ENCODE results near the gene ASB5.
"Not testable (repeated sequence)": the region's sequence is repeated elsewhere in the genome, so short reads cannot be mapped to it uniquely, and the experiment has no call there.

The ASB5 gene

DNA sequence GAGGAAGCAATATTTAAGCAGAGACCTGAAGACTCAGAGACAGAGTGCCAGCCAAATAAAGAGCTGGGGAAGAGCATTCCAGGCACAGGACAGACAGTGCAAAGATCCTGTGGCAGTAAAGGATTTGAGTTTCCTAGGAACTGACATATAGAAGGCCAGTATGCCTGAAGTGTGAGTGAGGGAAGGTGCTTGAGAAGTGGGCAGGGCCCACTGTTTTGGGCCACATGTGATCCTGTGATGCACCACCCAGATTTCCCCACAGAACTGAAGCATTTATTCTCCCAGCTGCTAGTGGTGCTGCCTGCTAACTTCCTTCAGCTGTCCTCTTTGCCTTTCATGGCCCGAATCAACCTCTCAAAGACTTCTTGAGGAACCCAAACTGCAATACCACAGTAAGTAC is 23.9 kb upstream of the ASB5 start:
- no peak for DNase-seq
- CTCF ChIA-PET = no interaction called here
- Mint-ChIP-seq H3K4me3 (no peak overlapping the region), H3K27ac (no peak overlapping the region), H3K27me3 (peaks cover 4% of the 10 kb centered on the region), H3K9me3 (no peaks in the 10 kb centered on the region), H3K4me1 (no peaks in the 10 kb centered on the region), H3K36me3 (no peaks in the 10 kb centered on the region)

DNA sequence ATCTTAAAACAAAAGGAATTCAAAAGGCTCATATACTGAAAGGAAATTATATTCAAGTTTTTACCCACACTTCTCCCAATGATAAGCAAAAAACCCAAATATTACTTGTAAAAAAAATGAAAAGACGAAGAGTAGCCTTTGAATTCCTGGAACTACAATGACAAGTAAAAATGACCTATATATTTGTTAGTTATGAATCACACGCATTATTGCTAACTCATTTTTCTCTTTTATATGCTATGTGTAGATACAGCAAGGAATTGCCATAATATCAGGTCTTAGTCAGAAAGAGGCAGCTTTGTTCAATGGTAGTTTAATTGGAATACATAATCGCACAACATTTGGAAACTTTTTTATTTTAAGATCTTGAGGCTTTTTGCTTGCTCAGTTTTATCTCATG is 22.7 kb upstream of the ASB5 start:
- H3K4me1 Mint-ChIP-seq = no peaks in the 10 kb centered on the region
- CTCF ChIA-PET = interaction anchor here (0.7 kb wide), 1 partner anchor 51 kb away, joined by 4 read pairs; no protein-coding TSS in a partner anchor
- no peak for DNase-seq
- no peaks in the 10 kb centered on the region for H3K9me3 Mint-ChIP-seq
- no peak overlapping the region for H3K4me3 Mint-ChIP-seq
- H3K27ac Mint-ChIP-seq = no peak overlapping the region
- no peaks in the 10 kb centered on the region for H3K36me3 Mint-ChIP-seq
- H3K27me3 Mint-ChIP-seq = peaks cover 4% of the 10 kb centered on the region

DNA sequence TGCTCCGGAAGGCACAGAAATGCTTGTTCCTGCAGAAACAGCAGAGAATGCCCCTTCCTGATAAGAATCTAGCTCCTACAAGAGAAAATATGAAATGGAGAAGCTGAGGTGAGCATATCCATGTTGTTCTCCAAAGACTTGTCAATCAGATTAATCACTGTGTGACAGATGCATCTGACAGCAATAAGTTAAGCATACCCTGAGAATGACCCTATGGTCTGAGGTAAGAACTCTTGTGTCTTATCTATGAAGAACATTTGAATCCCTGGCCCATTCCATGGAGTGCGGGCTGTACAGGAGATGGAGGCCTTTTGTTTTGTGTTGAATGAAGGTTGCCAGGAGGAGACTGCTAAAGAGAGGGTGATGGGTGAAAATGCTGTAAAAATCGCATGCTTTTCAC is 21.5 kb upstream of the ASB5 start:
- H3K27ac Mint-ChIP-seq = no peak overlapping the region
- DNase-seq = no peak
- CTCF ChIA-PET = interaction anchor here (0.6 kb wide), 1 partner anchor 674 kb away, joined by 3 read pairs; no protein-coding TSS in a partner anchor
- no peak overlapping the region for H3K4me3 Mint-ChIP-seq
- H3K9me3 Mint-ChIP-seq = no peaks in the 10 kb centered on the region
- H3K27me3 Mint-ChIP-seq = peaks cover 4% of the 10 kb centered on the region
- H3K4me1 Mint-ChIP-seq = no peaks in the 10 kb centered on the region
- H3K36me3 Mint-ChIP-seq = no peaks in the 10 kb centered on the region

DNA sequence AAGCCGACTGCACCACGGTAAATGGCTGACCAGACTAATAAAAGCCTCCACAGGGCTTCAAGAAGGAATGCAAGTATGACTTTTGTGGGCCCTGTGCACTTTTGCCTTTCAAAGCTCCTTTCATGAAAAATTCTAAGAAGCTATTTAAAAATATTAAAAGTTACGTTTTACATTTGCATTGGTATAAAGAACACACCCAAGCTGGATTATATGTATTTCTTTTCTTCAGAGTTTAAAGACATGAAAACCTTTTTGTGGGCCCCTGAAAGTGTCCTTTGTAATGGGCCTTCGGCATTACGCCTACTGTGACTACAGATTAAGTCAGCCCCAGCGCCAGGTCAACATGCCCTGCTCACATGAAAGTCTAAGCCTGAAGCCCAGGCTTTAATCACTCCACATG is 20.5 kb upstream of the ASB5 start:
- CTCF ChIA-PET = no interaction called here
- H3K27ac Mint-ChIP-seq = no peak overlapping the region
- H3K9me3 Mint-ChIP-seq = no peaks in the 10 kb centered on the region
- no peaks in the 10 kb centered on the region for H3K36me3 Mint-ChIP-seq
- peaks cover 4% of the 10 kb centered on the region for H3K27me3 Mint-ChIP-seq
- H3K4me3 Mint-ChIP-seq = no peak overlapping the region
- no peaks in the 10 kb centered on the region for H3K4me1 Mint-ChIP-seq
- DNase-seq = no peak

DNA sequence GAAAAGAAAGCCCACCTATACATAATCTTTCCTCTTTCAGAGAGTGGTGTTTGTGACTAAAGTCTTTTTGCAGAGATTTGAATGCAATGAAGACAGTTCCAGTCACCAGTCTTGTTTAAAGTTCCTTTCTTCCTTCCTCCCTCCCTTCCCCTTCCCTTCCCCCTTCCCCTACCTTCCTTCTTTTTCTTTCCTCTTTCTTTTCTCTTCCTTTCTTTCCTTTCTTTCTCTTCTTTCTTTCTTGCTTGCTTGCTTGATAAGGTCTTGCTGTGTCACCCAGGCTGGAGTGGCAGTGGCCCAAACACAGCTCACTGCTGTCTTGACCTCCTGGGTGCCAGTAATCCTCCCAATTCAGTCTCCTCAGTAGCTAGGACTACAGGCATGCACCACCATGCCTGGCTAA is 19.0 kb upstream of the ASB5 start:
- Mint-ChIP-seq H3K4me1 (no peaks in the 10 kb centered on the region), H3K36me3 (no peaks in the 10 kb centered on the region), H3K9me3 (no peaks in the 10 kb centered on the region), H3K27ac (no peak overlapping the region), H3K27me3 (peaks cover 4% of the 10 kb centered on the region), H3K4me3 (no peak overlapping the region)
- no peak for DNase-seq
- CTCF ChIA-PET = no interaction called here

DNA sequence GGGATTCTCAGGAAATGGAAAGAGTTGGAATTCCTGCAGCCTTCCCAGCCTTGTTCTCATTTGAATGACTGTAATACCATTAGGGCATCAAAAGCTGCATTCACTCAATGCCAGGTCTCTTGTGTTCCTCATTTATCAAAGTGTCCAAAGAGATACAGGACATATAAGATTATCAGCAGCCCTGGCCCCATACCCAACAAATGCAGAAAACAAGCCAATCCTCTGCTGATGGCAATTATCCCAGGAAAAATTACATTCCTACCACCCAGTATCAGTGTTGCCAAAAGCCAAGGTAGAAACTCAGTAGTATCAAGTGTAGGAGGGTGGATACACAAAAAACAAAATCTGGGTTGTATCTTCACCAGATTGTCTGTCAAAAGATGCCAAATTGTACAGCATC is 18.5 kb upstream of the ASB5 start:
- no peak overlapping the region for H3K27ac Mint-ChIP-seq

DNA sequence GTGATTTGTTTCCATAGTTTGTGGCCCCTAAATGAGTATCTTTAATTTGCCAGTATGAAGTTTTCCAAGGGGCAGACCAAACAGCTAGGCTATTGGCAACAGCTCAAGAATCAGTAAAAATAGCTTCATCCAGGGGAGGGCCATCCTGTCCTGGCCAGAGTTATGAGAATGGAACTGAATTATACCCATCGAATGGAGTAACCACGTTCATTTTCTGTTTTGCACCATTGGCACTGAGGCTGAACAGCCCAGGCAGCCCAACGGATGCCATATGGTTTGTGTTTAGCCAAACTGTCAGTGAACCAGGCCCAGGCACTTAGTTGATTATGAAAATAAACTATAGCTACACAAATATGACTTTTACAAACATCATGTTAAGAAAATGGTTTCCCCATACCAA is 17.7 kb upstream of the ASB5 start:
- H3K9me3 Mint-ChIP-seq = no peaks in the 10 kb centered on the region
- no peak overlapping the region for H3K27ac Mint-ChIP-seq
- H3K4me1 Mint-ChIP-seq = no peaks in the 10 kb centered on the region
- H3K4me3 Mint-ChIP-seq = no peak overlapping the region
- no peak for DNase-seq
- peaks cover 4% of the 10 kb centered on the region for H3K27me3 Mint-ChIP-seq
- H3K36me3 Mint-ChIP-seq = no peaks in the 10 kb centered on the region
- CTCF ChIA-PET = no interaction called here

More for the DNA sequence above, 18.5 kb upstream of the ASB5 start:
- Mint-ChIP-seq H3K27me3 (peaks cover 4% of the 10 kb centered on the region), H3K36me3 (no peaks in the 10 kb centered on the region), H3K4me1 (no peaks in the 10 kb centered on the region), H3K4me3 (no peak overlapping the region), H3K9me3 (no peaks in the 10 kb centered on the region)
- CTCF ChIA-PET = no interaction called here
- DNase-seq = no peak

DNA sequence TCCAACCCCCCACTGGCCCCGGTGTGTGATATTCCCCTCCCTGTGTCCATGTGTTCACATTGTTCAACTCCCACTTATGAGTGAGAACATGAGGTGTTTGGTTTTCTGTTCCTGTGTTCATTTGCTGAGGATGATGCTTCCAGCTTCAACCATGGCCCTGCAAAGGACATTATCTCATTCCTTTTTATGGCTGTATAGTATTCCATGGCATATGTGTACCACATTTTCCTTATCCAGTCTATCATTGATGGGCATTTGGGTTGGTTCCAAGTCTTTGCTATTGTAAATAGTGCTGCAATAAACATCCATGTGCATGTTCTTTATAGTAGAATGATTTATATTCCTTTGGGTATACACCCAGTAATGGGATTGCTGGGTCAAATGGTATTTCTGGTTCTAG is 10.5 kb upstream of the ASB5 start:
- CTCF ChIA-PET, H3K4me3 Mint-ChIP-seq, H3K9me3 Mint-ChIP-seq, H3K27me3 Mint-ChIP-seq, H3K4me1 Mint-ChIP-seq, DNase-seq, H3K27ac Mint-ChIP-seq, H3K36me3 Mint-ChIP-seq: not testable (repeated sequence)

DNA sequence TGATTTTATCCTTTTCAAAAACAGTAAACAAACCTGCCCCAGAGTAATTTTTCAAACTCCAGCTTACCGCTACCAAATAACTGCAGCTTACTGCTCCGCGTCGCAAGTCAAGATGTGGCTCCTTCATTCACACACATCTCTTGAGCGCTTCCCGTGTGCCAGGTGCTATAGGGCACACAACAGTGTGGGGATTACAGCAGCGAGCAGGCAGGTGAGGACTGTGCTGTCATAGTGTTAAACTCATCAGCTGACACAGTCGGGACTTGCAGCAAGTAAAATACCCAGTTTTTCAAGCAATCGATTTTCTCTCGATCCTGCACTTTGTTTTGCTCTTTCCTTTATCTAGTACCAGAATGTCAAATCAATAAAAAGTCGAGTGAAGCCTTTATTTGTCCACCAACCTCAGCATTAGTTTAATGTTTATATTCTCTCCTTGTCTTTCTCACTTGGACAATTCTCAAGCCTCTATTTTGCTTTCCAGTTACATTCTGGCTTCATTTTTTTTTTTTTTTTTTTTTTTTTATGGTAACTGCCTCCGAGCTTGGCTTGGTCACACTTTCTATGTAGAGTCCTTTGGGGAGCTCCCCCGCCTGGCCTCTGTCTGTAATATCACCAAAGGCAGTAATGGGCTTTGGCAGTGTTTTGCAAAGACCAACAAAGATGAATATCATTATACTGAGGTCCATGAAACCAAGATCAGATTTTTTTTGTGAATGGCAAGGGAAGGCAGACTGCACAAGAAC is 8.3 kb upstream of the ASB5 start:
- H3K4me1 Mint-ChIP-seq = no peaks in the 10 kb centered on the region
- CTCF ChIA-PET = no interaction called here
- DNase-seq = peak; percentile 39
- H3K9me3 Mint-ChIP-seq = no peaks in the 10 kb centered on the region
- no peak overlapping the region for H3K27ac Mint-ChIP-seq
- H3K27me3 Mint-ChIP-seq = no peaks in the 10 kb centered on the region
- H3K36me3 Mint-ChIP-seq = no peaks in the 10 kb centered on the region
- no peak overlapping the region for H3K4me3 Mint-ChIP-seq

DNA sequence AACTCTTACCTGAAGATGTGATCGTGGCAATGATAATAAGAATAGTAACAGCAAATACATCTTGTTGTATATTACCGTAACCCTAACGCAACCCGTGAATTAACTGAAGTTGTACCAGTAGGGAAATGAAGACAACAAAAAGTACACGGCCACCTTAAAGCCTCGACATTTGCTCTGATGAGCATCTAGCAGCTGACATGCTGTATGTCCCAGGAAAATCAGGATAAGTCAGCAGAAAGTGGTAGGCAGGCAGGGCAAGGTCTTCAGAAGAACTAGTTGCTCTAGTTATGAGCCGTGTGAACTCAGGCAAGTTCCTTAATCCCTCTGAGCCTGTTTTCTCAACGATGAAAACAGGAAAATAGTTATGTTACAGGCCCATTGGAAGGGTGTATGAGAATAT is 7.7 kb upstream of the ASB5 start:
- H3K9me3 Mint-ChIP-seq = no peaks in the 10 kb centered on the region
- no peaks in the 10 kb centered on the region for H3K4me1 Mint-ChIP-seq
- CTCF ChIA-PET = no interaction called here
- no peaks in the 10 kb centered on the region for H3K36me3 Mint-ChIP-seq
- no peaks in the 10 kb centered on the region for H3K27me3 Mint-ChIP-seq
- H3K27ac Mint-ChIP-seq = no peak overlapping the region
- no peak for DNase-seq
- no peak overlapping the region for H3K4me3 Mint-ChIP-seq

DNA sequence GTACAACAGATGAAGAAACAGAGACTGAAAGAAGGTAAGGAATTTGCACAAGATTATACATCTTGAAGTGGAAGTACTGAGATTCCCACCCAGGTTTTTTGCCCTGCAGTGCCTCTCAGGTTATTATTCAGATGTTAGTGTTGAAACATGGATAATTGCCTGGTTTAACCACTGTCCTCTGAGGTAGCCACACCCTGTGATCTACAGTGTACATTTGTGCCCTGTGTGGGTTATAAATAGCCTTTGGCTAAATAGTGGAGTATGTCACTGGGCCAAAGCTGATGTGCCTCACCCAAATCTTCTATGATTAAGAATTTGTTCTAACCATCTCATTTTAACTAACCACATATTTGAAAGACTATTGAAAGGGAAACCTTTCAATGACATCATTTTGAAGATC is 5.4 kb upstream of the ASB5 start:
- no peaks in the 10 kb centered on the region for H3K36me3 Mint-ChIP-seq
- no peaks in the 10 kb centered on the region for H3K4me1 Mint-ChIP-seq
- H3K27me3 Mint-ChIP-seq = no peaks in the 10 kb centered on the region
- DNase-seq = no peak
- CTCF ChIA-PET = no interaction called here
- H3K4me3 Mint-ChIP-seq = no peak overlapping the region
- no peaks in the 10 kb centered on the region for H3K9me3 Mint-ChIP-seq
- H3K27ac Mint-ChIP-seq = no peak overlapping the region

DNA sequence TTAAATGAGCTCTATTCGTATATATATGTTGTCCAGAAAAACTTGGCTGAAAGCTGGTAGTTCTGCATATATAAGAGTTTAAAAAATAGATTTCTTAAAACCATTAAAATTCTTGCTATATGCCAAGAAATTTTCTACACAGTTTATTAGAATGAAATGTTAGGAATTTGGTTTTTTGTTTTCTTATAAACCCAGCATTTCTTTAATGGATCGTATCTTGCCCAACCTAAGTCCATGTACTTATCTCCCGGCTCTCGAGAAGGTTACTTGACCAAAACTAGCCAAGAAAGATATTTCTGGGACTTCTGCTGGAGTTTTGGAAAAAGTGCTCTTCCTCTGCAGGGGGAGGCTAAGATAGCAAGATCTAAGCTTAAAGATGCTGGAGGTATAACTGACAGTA is 4.7 kb upstream of the ASB5 start:
- H3K9me3 Mint-ChIP-seq = no peaks in the 10 kb centered on the region
- no peak for DNase-seq
- no peak overlapping the region for H3K4me3 Mint-ChIP-seq
- H3K27ac Mint-ChIP-seq = no peak overlapping the region
- CTCF ChIA-PET = no interaction called here
- H3K36me3 Mint-ChIP-seq = no peaks in the 10 kb centered on the region
- H3K27me3 Mint-ChIP-seq = no peaks in the 10 kb centered on the region
- H3K4me1 Mint-ChIP-seq = no peaks in the 10 kb centered on the region

DNA sequence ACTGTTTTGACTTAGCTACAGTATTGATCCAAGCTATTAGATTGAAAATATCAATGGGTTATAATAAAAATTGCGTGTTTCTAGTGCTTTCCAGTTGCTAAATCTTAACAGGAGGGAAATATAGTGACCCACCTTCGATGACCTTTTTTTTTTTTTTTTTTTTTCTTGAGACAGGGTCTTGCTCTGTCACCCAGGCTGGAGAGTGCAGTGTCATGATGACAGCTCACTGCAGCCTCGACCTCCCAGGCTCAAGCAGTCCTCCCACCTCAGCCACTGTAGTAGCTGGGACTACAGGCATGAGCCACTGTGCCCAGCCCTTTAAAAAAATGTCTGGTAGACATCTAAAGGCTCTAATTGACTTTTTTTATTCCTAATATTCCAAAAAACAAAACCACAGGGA is 3.8 kb upstream of the ASB5 start:
- DNase-seq = no peak
- no peaks in the 10 kb centered on the region for H3K27me3 Mint-ChIP-seq
- no peak overlapping the region for H3K4me3 Mint-ChIP-seq
- H3K4me1 Mint-ChIP-seq = no peaks in the 10 kb centered on the region
- H3K9me3 Mint-ChIP-seq = no peaks in the 10 kb centered on the region
- CTCF ChIA-PET = no interaction called here
- H3K36me3 Mint-ChIP-seq = no peaks in the 10 kb centered on the region
- no peak overlapping the region for H3K27ac Mint-ChIP-seq

DNA sequence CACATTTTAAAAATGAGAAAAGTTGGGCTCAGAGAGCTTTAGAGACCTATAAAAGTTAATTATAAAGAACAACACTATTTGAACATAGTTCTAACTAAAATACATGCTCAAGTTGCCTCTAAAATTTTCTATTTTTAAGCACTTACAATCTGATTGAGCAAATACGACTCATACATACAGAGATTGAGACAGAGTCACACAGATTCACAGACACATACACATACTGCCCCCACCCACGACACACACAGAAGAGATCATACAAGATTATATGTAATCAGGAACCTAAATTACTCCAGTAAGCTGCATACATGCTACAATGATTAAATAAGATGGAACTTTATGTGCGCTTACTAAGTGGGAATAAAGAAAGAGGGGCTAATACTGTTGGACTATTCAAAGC is 2.7 kb upstream of the ASB5 start:
- DNase-seq = no peak
- CTCF ChIA-PET = interaction anchor here (0.9 kb wide), 1 partner anchor 9 kb away, joined by 3 read pairs; no protein-coding TSS in a partner anchor
- Mint-ChIP-seq H3K9me3 (no peaks in the 10 kb centered on the region), H3K4me3 (no peak overlapping the region), H3K36me3 (no peaks in the 10 kb centered on the region), H3K27ac (no peak overlapping the region), H3K27me3 (no peaks in the 10 kb centered on the region), H3K4me1 (no peaks in the 10 kb centered on the region)

DNA sequence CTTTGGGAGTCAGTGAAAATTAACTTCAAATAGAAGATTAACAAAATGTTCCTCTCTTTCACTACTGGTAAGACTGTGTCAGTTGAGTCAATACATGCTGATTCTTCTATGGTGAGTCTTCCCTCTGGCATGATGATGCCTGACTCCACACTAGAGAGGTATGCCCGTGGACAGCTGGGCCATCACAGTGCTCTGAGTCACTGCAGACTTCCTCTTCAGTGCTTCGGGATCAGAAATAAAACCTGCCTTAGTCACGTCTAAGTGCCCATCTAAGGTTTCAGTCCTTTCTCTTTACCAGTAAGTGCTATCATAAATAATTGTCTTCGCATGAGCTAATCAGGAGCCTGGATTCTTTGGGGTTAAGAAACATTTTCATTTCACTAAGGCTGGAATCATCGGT is 1.6 kb upstream of the ASB5 start:
- Mint-ChIP-seq H3K27ac (no peak overlapping the region), H3K27me3 (no peaks in the 10 kb centered on the region), H3K4me3 (no peak overlapping the region), H3K4me1 (no peaks in the 10 kb centered on the region), H3K9me3 (no peaks in the 10 kb centered on the region), H3K36me3 (no peaks in the 10 kb centered on the region)
- no peak for DNase-seq
- CTCF ChIA-PET = no interaction called here

DNA sequence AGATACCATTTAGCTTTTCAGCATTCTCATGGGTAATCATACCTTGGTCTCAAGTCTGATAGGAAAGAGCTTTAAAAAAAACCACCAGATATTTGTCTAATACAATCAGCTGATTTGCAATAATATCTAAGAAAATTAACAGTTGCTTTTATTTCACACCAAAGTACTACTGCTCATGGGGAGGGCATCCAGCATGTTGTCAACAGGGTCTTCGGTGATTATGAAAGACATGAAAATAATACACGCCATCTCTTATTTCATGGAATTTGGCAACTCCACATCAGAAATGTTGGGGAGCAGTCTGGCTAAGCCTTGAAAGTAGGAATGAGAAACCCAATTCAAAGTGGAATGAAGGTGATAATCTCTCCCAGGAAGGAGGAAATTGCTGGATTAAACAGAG is 3.0 kb downstream of the ASB5 start:
- Mint-ChIP-seq H3K36me3 (no peaks in the 10 kb centered on the region), H3K4me3 (no peak overlapping the region)

More for the DNA sequence above, 3.0 kb downstream of the ASB5 start:
- no peaks in the 10 kb centered on the region for H3K4me1 Mint-ChIP-seq
- no peaks in the 10 kb centered on the region for H3K9me3 Mint-ChIP-seq
- no peak overlapping the region for H3K27ac Mint-ChIP-seq
- CTCF ChIA-PET = no interaction called here
- DNase-seq = no peak
- H3K27me3 Mint-ChIP-seq = no peaks in the 10 kb centered on the region

Data from activated naive CD4-positive, alpha-beta T cell treated with anti-CD3 and anti-CD28 coated beads, Interleukin-2, amount 10 ng/mL, durations not matched to agents 7 days and 5 days (primary cell).